H7 (cell line): Measurements from ENCODE around the gene PCBD2. TPM values are rescaled to one million over a fixed set of nuclear protein-coding genes. Genes with fewer than 3 reads are reported as not detected.
"Not testable (repeated sequence)": the region's sequence is repeated elsewhere in the genome, so short reads cannot be mapped to it uniquely, and the experiment has no call there.

Experiments used
- DNase-seq: peaks from one replicate; pipeline ENCODE4 v3.0.0; 2012
- H3K27me3 ChIP-seq: 2 replicates; pipeline ENCODE4 v1.6.0; 2011; ENCODE audit warnings: mild to moderate bottlenecking, low read length; ENCODE audit not compliant: control insufficient read depth, insufficient read depth
- H3K36me3 ChIP-seq: replicated peaks from 2 replicates; pipeline ENCODE4 v1.5.1; 2011; ENCODE audit warnings: low read length; ENCODE audit not compliant: control insufficient read depth, insufficient read depth
- H3K4me3 ChIP-seq: 2 replicates; pipeline ENCODE4 v1.5.1; 2011; ENCODE audit warnings: low read depth, mild to moderate bottlenecking, control low read depth, low read length, moderate library complexity; ENCODE audit not compliant: insufficient read depth
- total RNA-seq: library from RNA; depleted of rRNA; stranded (reverse); fragments of >200 nt; shearing (Covaris generic); gene quantifications from 2 replicates; pipeline ENCODE4 v1.2.3, GENCODE V29; 2014

The PCBD2 gene
- total RNA-seq, 1 experiment from 2014 or later = 8.5 TPM

- DNase-seq = no peak
- H3K36me3 ChIP-seq = no peaks in the 10 kb centered on the region; the same call in 1 of the 2 replicates
- H3K27me3 ChIP-seq = no peaks in the 10 kb centered on the region
- H3K4me3 ChIP-seq = no peak overlapping the region
These were observed 13.5 kb upstream of the PCBD2 start for GRCh38 chr5:134891473-134891872.

- H3K36me3 ChIP-seq = no peaks in the 10 kb centered on the region; the same call in 1 of the 2 replicates
- DNase-seq = no peak
- H3K4me3 ChIP-seq = no peak overlapping the region
- no peaks in the 10 kb centered on the region for H3K27me3 ChIP-seq
These were observed 12.6 kb upstream of the PCBD2 start for GRCh38 chr5:134892282-134892681.

GRCh38 chr5:134892926-134893325 is 12.0 kb upstream of the PCBD2 start:
- Histone ChIP-seq H3K4me3 (no peak overlapping the region), H3K27me3 (no peaks in the 10 kb centered on the region), H3K36me3 (no peaks in the 10 kb centered on the region; the same call in 1 of the 2 replicates)
- no peak for DNase-seq

- Histone ChIP-seq H3K27me3 (no peaks in the 10 kb centered on the region), H3K4me3 (no peak overlapping the region), H3K36me3 (no peaks in the 10 kb centered on the region; the same call in 1 of the 2 replicates)
- DNase-seq = peak; percentile 42
These were observed 11.0 kb upstream of the PCBD2 start for GRCh38 chr5:134893748-134894505.

- Histone ChIP-seq H3K36me3 (no peaks in the 10 kb centered on the region), H3K4me3 (no peak overlapping the region), H3K27me3 (no peaks in the 10 kb centered on the region)
- DNase-seq = no peak
These were observed 2.7 kb upstream of the PCBD2 start for GRCh38 chr5:134902071-134902801.

- DNase-seq = peak; percentile 66
- Histone ChIP-seq H3K27me3 (no peaks in the 10 kb centered on the region), H3K36me3 (no peaks in the 10 kb centered on the region), H3K4me3 (peak overlapping the region; percentile 56)
These were observed 490 bp downstream of the PCBD2 start for GRCh38 chr5:134905246-134905996.

GRCh38 chr5:134906811-134907210 is 1.9 kb downstream of the PCBD2 start:
- Histone ChIP-seq H3K36me3 (no peaks in the 10 kb centered on the region; the same call in 1 of the 2 replicates), H3K4me3 (no peak overlapping the region), H3K27me3 (no peaks in the 10 kb centered on the region)
- no peak for DNase-seq

GRCh38 chr5:134910752-134911151 is 5.8 kb downstream of the PCBD2 start:
- H3K4me3 ChIP-seq, H3K36me3 ChIP-seq, DNase-seq, H3K27me3 ChIP-seq: not testable (repeated sequence)

- Histone ChIP-seq H3K27me3 (no peaks in the 10 kb centered on the region), H3K4me3 (no peak overlapping the region), H3K36me3 (peaks cover 5% of the 10 kb centered on the region)
- no peak for DNase-seq
These were observed 6.6 kb downstream of the PCBD2 start for GRCh38 chr5:134911285-134912206.

- Histone ChIP-seq H3K4me3 (no peak overlapping the region), H3K36me3 (peaks cover 5% of the 10 kb centered on the region), H3K27me3 (no peaks in the 10 kb centered on the region)
- DNase-seq = no peak
These were observed 8.3 kb downstream of the PCBD2 start for GRCh38 chr5:134913254-134913653.

- Histone ChIP-seq H3K27me3 (no peaks in the 10 kb centered on the region), H3K36me3 (peaks cover 5% of the 10 kb centered on the region), H3K4me3 (no peak overlapping the region)
- no peak for DNase-seq
These were observed 8.9 kb downstream of the PCBD2 start for GRCh38 chr5:134913795-134914194.

GRCh38 chr5:134917070-134917815 is 12.3 kb downstream of the PCBD2 start:
- no peak overlapping the region for H3K4me3 ChIP-seq
- peak; percentile 77 for DNase-seq
- no peaks in the 10 kb centered on the region for H3K27me3 ChIP-seq
- peaks cover 2% of the 10 kb centered on the region for H3K36me3 ChIP-seq

- no peaks in the 10 kb centered on the region; the same call in none of the 2 replicates for H3K36me3 ChIP-seq
- no peak overlapping the region for H3K4me3 ChIP-seq
These were observed 13.9 kb downstream of the PCBD2 start for GRCh38 chr5:134918861-134919260.

More at GRCh38 chr5:134918861-134919260, 13.9 kb downstream of the PCBD2 start:
- no peaks in the 10 kb centered on the region for H3K27me3 ChIP-seq
- DNase-seq = no peak
